IMR-90 (cell line): ENCODE results near the gene ADD1. TPM values are rescaled to one million over a fixed set of nuclear protein-coding genes. Genes with fewer than 3 reads are reported as not detected.
"Not testable (repeated sequence)": the region's sequence is repeated elsewhere in the genome, so short reads cannot be mapped to it uniquely, and the experiment has no call there.

Source experiments
- ATAC-seq: fragments of 200-7000 bp; cut with Tn5 transposase; 2 replicates; pipeline ENCODE4 v1.9.1; 2020; ENCODE audit warnings: low read depth, mild to moderate bottlenecking, moderate library complexity
- BruUV-seq: library from RNA; stranded (reverse); fragments of 400-500 nt; replicated peaks from 2 replicates; lab custom pipeline; 2021; lab: Mats Ljungman, UMichigan
- CTCF ChIA-PET: fragments of 300-600 bp; formaldehyde crosslinking; extraction: SDS; loops from one replicate; lab custom pipeline; 2021; ENCODE audit warnings: antibody characterized with exemption; lab: Yijun Ruan, JAX
- POLR2A ChIA-PET: fragments of 300-600 bp; sonication (Branson Sonifier 250); formaldehyde crosslinking; loops from one replicate; lab custom pipeline; 2022; ENCODE audit warnings: antibody characterized with exemption; ENCODE audit not compliant: unreplicated experiment; lab: Charles Lee
- DNase-seq: peaks from one replicate; pipeline ENCODE4 v3.0.0; 2013
- H2AFZ ChIP-seq: replicated peaks from 2 replicates; pipeline ENCODE3; 2013; ENCODE audit warnings: low read length, mild to moderate bottlenecking; ENCODE audit not compliant: poor library complexity
- H2AK5ac ChIP-seq: 2 replicates; pipeline ENCODE4 v1.6.1; 2013; ENCODE audit warnings: low read depth, low read length, inconsistent platforms
- H2AK9ac ChIP-seq: replicated peaks from 2 replicates; pipeline ENCODE3; 2013; ENCODE audit warnings: mild to moderate bottlenecking, low read depth, low read length, moderate library complexity; ENCODE audit not compliant: poor library complexity
- H2BK120ac ChIP-seq: 2 replicates; pipeline ENCODE4 v1.6.1; 2013; ENCODE audit warnings: low read depth, low read length, inconsistent platforms
- H2BK15ac ChIP-seq: 3 replicates; pipeline ENCODE4 v1.6.1; 2013; ENCODE audit warnings: low read depth, low read length, inconsistent platforms
- H2BK20ac ChIP-seq: 2 replicates; pipeline ENCODE4 v1.6.1; 2013; ENCODE audit warnings: low read depth, mild to moderate bottlenecking, inconsistent platforms, low read length, moderate library complexity
- H2BK5ac ChIP-seq: 2 replicates; pipeline ENCODE4 v1.6.1; 2013; ENCODE audit warnings: mild to moderate bottlenecking, low read depth, low read length, inconsistent platforms; ENCODE audit not compliant: poor library complexity, severe bottlenecking
- H3K14ac ChIP-seq: replicated peaks from 2 replicates; pipeline ENCODE4 v1.6.1; 2013; ENCODE audit warnings: low read depth, low read length, inconsistent platforms
- H3K18ac ChIP-seq: 2 replicates; pipeline ENCODE4 v1.6.1; 2013; ENCODE audit warnings: low read depth, low read length, control low read depth
- H3K23ac ChIP-seq: 2 replicates; pipeline ENCODE4 v1.6.1; 2013; ENCODE audit warnings: low read depth, low read length, inconsistent platforms
- H3K27ac ChIP-seq: 2 replicates; pipeline ENCODE4 v1.5.1; 2013; ENCODE audit warnings: mild to moderate bottlenecking, control low read depth, low read length; ENCODE audit not compliant: insufficient read depth
- H3K27me3 ChIP-seq: 2 replicates; pipeline ENCODE4 v1.6.1; 2013; ENCODE audit warnings: low read length; ENCODE audit not compliant: control insufficient read depth, insufficient read depth
- H3K36me3 ChIP-seq: 2 replicates; pipeline ENCODE4 v1.6.1; 2013; ENCODE audit warnings: low read length, mixed read lengths; ENCODE audit not compliant: control insufficient read depth, insufficient read depth
- H3K4ac ChIP-seq: 2 replicates; pipeline ENCODE4 v1.6.1; 2013; ENCODE audit warnings: low read depth, low read length, inconsistent platforms
- H3K4me1 ChIP-seq: 2 replicates; pipeline ENCODE4 v1.6.1; 2013; ENCODE audit warnings: low read length, mixed read lengths; ENCODE audit not compliant: control insufficient read depth, insufficient read depth
- H3K4me2 ChIP-seq: 2 replicates; pipeline ENCODE4 v1.6.1; 2013; ENCODE audit warnings: low read depth, mild to moderate bottlenecking, control low read depth, low read length, moderate library complexity
- H3K4me3 ChIP-seq: 2 replicates; pipeline ENCODE4 v1.5.1; 2013; ENCODE audit warnings: low read depth, mild to moderate bottlenecking, control low read depth, low read length, moderate library complexity; ENCODE audit not compliant: insufficient read depth
- H3K56ac ChIP-seq: 2 replicates; pipeline ENCODE4 v1.6.1; 2013; ENCODE audit warnings: low read length, inconsistent platforms; ENCODE audit not compliant: insufficient read depth; ENCODE audit errors: extremely low read depth
- H3K79me1 ChIP-seq, 2 experiments: 2 replicates each; pipeline ENCODE4 v1.6.1; 2013; ENCODE audit warnings: low read length in 2 of 2, inconsistent platforms in 1 of 2, low read depth in 1 of 2
- H3K9ac ChIP-seq: 2 replicates; pipeline ENCODE4 v1.6.1; 2013; ENCODE audit warnings: low read depth, low read length, control low read depth
- H3K9me1 ChIP-seq: 2 replicates; pipeline ENCODE4 v1.6.1; 2013; ENCODE audit warnings: low read length, inconsistent platforms; ENCODE audit not compliant: insufficient read depth
- H3K9me3 ChIP-seq: 2 replicates; pipeline ENCODE4 v1.6.1; 2013; ENCODE audit warnings: low read length; ENCODE audit not compliant: control insufficient read depth, insufficient read depth
- H4K20me1 ChIP-seq: 2 replicates; pipeline ENCODE4 v1.6.1; 2013; ENCODE audit warnings: low read length, inconsistent platforms; ENCODE audit not compliant: insufficient read depth
- H4K5ac ChIP-seq: 2 replicates; pipeline ENCODE4 v1.6.1; 2013; ENCODE audit warnings: mild to moderate bottlenecking, low read depth, low read length, control low read depth
- H4K8ac ChIP-seq, 2 experiments: 2 replicates each; pipeline ENCODE4 v1.6.1; 2013; ENCODE audit warnings: low read depth in 2 of 2, low read length in 2 of 2, control low read depth in 1 of 2, inconsistent platforms in 1 of 2
- H4K91ac ChIP-seq: 2 replicates; pipeline ENCODE4 v1.6.1; 2013; ENCODE audit warnings: low read depth, low read length, inconsistent platforms; ENCODE audit not compliant: insufficient read depth
- BHLHE40 ChIP-seq: fragments of 150-350 bp; IDR thresholded peaks from 2 replicates; pipeline ENCODE4 v1.6.1; 2016; ENCODE audit warnings: mild to moderate bottlenecking, low read depth, low read length
- CHD1 ChIP-seq: IDR thresholded peaks from 2 replicates; pipeline ENCODE4 v1.6.1; 2012; ENCODE audit warnings: low read depth, low read length, improper control_type of control experiment
- MXI1 ChIP-seq: IDR thresholded peaks from 2 replicates; pipeline ENCODE4 v1.6.1; 2012; ENCODE audit warnings: low read depth, mild to moderate bottlenecking, low read length, moderate library complexity, borderline replicate concordance
- WGBS, 2 experiments: methylation state at CpG; one replicate each; pipeline versions ENCODE4 v1.1.5 to v1.1.7; 2013; ENCODE audit warnings: missing lambda C conversion rate in 2 of 2; ENCODE audit not compliant: insufficient read length in 1 of 2; ENCODE audit errors: extremely low coverage in 2 of 2; 5-methylcytosine and 5-hydroxymethylcytosine counted together
- dilution Hi-C: fragments of 300-500 bp; cut with HindIII; formaldehyde crosslinking; loops from one replicate; pipeline ENCODE4 v1.14.3; 2018; ENCODE audit warnings: low sequenced_read_pairs; ENCODE audit not compliant: unreplicated experiment
- in situ Hi-C: fragments of 300-500 bp; cut with MboI; formaldehyde crosslinking; loops from 3 replicates; pipeline ENCODE4 v1.14.3; 2019; ENCODE audit warnings: low sequenced_read_pairs, inconsistent platforms, mixed read lengths
- intact Hi-C: fragments of 100-400 bp; cut with micrococcal nuclease; formaldehyde crosslinking; loops from 2 replicates; pipeline ENCODE4 v1.10.0; 2022
- polyA plus RNA-seq, 3 experiments: library from polyadenylated mRNA; depleted of rRNA; stranded (reverse); fragments of >200 nt; gene quantifications; 2 replicates each; pipeline ENCODE4 v1.2.3, GENCODE V29; 2012; ENCODE audit warnings: low replicate concordance in 1 of 3
- total RNA-seq: library from RNA; depleted of rRNA; stranded (reverse); fragments of >200 nt; gene quantifications from 2 replicates; pipeline ENCODE4 v1.2.3, GENCODE V29; 2012

ADD1 gene
- total and polyA plus RNA-seq, 2 of the 4 experiments (the other 2 are of a cell fraction), result 122 to 215 TPM

GRCh38 chr4:2937986-2938385 is 94.3 kb downstream of the ADD1 start (continued):
- TF ChIP-seq MXI1 (no peak), BHLHE40 (no peak), CHD1 (no peak)

- H3K27me3 ChIP-seq, ATAC-seq, H3K9ac ChIP-seq, dilution Hi-C loops, H4K5ac ChIP-seq, H2BK15ac ChIP-seq, H2BK20ac ChIP-seq, H3K56ac ChIP-seq, H3K4me2 ChIP-seq, intact Hi-C loops, H2AK9ac ChIP-seq, H3K4me3 ChIP-seq, H4K91ac ChIP-seq, H3K18ac ChIP-seq, H2AK5ac ChIP-seq, H2BK5ac ChIP-seq, H3K27ac ChIP-seq, H3K4ac ChIP-seq, CTCF ChIA-PET, H2AFZ ChIP-seq, H3K23ac ChIP-seq, POLR2A ChIA-PET, H2BK120ac ChIP-seq, BruUV-seq, in situ Hi-C loops, H3K14ac ChIP-seq, H4K8ac ChIP-seq, H3K9me1 ChIP-seq, DNase-seq, H3K9me3 ChIP-seq: not testable (repeated sequence)
- 100% methylated on average over 5 of the region's 10 CpGs; no CpG with 5 or more reads in 1 of the 2 experiments for WGBS, 2 experiments
- Histone ChIP-seq H3K36me3 (peaks cover 60% of the 10 kb centered on the region), H4K20me1 (peaks cover 51% of the 10 kb centered on the region), H3K4me1 (peaks cover 11% of the 10 kb centered on the region), H3K79me1 (peaks cover 28 to 69% of the 10 kb centered on the region in 2 experiments; a peak in 3 of 4 replicates)
Measured at GRCh38 chr4:2938411-2938810, 94.8 kb downstream of the ADD1 start.
